OCI-LY3 (cell line): ENCODE data around the gene MYO15B.

Experiments
- CTCF ChIP-seq: fragments of 200-600, 300-600 bp; sonication (generic); IDR thresholded peaks from 2 replicates; pipeline ENCODE4 v1.5.1; 2014; ENCODE audit warnings: antibody characterized with exemption, low read length, low read depth
- EZH2phosphoT487 ChIP-seq: fragments of 200-600 bp; shearing (Covaris generic); IDR thresholded peaks from 2 replicates; pipeline ENCODE4 v1.6.1; 2018; ENCODE audit warnings: antibody characterized with exemption, mixed run types, low read depth

- TF ChIP-seq CTCF: no peak
- no peak for TF ChIP-seq EZH2phosphoT487
These were observed 35.8 kb downstream of the MYO15B start for GRCh38 chr17:75623386-75623785.
